A673 (cell line): Measurements from ENCODE around the gene NUP188.

Experiments used
- CTCF ChIP-seq: fragments of 300-800, 200-600 bp; sonication (generic); conservative IDR thresholded peaks from 2 replicates; pipeline ENCODE4 v1.5.1; 2017; ENCODE audit warnings: low read depth, mild to moderate bottlenecking, antibody characterized with exemption, low read length, moderate library complexity, mixed read lengths
- EZH2 ChIP-seq: fragments of 200-600 bp; sonication (generic); IDR thresholded peaks from 2 replicates; pipeline ENCODE4 v1.6.1; 2017; ENCODE audit warnings: borderline replicate concordance, low read depth, mild to moderate bottlenecking, mixed read lengths, antibody characterized with exemption, low read length; ENCODE audit not compliant: poor library complexity, severe bottlenecking

DNA sequence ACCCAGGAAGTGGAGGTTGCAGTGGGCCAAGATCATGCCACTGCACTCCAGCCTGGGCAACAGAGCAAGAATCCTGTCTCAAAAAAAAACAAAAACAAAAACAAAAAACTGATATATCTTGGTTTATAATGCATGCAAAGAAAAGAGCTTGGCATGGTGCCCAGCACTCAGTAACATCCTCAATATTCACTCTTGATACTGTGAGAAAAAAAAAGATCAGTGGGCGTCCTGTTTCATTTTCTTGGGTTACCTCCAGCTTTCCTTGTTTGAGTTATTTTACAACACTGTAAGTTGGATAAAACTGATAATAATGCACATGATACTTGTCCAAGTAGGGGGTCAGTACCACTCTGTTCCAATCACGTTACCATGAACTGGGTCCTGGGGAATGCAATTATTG is 18.9 kb upstream of the NUP188 start:
- no peak for TF ChIP-seq CTCF
- TF ChIP-seq EZH2, result no peak
